ENCODE results near the gene TEX54.
"Not testable (repeated sequence)": the region's sequence is repeated elsewhere in the genome, so short reads cannot be mapped to it uniquely, and the experiment has no call there.

TEX54 gene

GRCh38 chr11:62855571-62856332 is 23.1 kb upstream of the TEX54 start:
- peak; percentile 99 for DNase-seq (ENCODE audit: low spot score)

- no peak for DNase-seq (ENCODE audit: low spot score)
Observed at GRCh38 chr11:62854825-62855570, 22.4 kb upstream of the TEX54 start.

- DNase-seq (ENCODE audit: low spot score) = no peak
Observed at GRCh38 chr11:62854013-62854824, 21.6 kb upstream of the TEX54 start.

- no peak for DNase-seq (ENCODE audit: low spot score)
Observed at GRCh38 chr11:62853279-62853965, 20.8 kb upstream of the TEX54 start.

GRCh38 chr11:62852523-62853188 is 20.0 kb upstream of the TEX54 start:
- DNase-seq (ENCODE audit: low spot score) = no peak

- DNase-seq (ENCODE audit: low spot score) = no peak
Observed at GRCh38 chr11:62851807-62852522, 19.3 kb upstream of the TEX54 start.

GRCh38 chr11:62850911-62851806 is 18.5 kb upstream of the TEX54 start:
- peak; percentile 42 for DNase-seq (ENCODE audit: low spot score)

- no peak for DNase-seq (ENCODE audit: low spot score)
Observed at GRCh38 chr11:62847767-62848314, 15.2 kb upstream of the TEX54 start.

- DNase-seq (ENCODE audit: low spot score) = no peak
Observed at GRCh38 chr11:62846177-62846576, 13.5 kb upstream of the TEX54 start.

- DNase-seq (ENCODE audit: low spot score) = no peak
Observed at GRCh38 chr11:62844154-62844553, 11.5 kb upstream of the TEX54 start.

GRCh38 chr11:62843466-62843865 is 10.8 kb upstream of the TEX54 start:
- DNase-seq (ENCODE audit: low spot score) = no peak

GRCh38 chr11:62842891-62843290 is 10.2 kb upstream of the TEX54 start:
- DNase-seq (ENCODE audit: low spot score) = not testable (repeated sequence)

- DNase-seq (ENCODE audit: low spot score) = no peak
Observed at GRCh38 chr11:62842171-62842741, 9.6 kb upstream of the TEX54 start.

- DNase-seq (ENCODE audit: low spot score) = peak; percentile 100
Observed at GRCh38 chr11:62841361-62842170, 8.9 kb upstream of the TEX54 start.

- DNase-seq (ENCODE audit: low spot score) = peak; percentile 92
Observed at GRCh38 chr11:62840721-62841360, 8.2 kb upstream of the TEX54 start.

- DNase-seq (ENCODE audit: low spot score) = peak; percentile 91
Observed at GRCh38 chr11:62839050-62839945, 6.7 kb upstream of the TEX54 start, which contains the start of gene WDR74. Gene WDR74 (minus strand): TSS chr11:62839590. CDS start chr11:62839570, 20 bp downstream.

All from kidney tubule cell (primary cell).